ENCODE results near the gene LARGE1.

LARGE1 gene

DNA sequence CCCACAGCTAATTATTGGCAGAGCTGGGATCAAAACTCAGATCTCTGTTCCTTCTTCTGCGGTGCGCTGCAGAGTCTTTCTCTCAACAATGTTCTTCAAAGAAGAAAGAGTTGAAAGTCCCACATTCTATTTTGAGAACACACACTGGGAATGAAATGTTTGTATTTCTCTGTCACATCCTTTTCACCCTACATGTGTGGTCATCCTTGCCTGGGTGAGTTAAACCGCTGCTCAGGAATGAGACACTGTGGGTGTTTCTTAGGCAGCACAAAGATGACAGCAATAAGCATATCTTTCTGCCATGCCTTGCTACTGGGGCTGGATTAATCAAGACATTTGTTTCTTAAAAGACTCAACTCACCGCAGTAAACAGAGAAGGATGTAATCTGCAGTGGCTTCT is 222.6 kb downstream of the LARGE1 start:
- Histone ChIP-seq H3K9me3 (ENCODE audit: insufficient read depth, low read depth, low read length) (no peaks in the 10 kb centered on the region), H3K79me1 (ENCODE audit: low read length) (no peaks in the 10 kb centered on the region), H3K18ac (ENCODE audit: low read length) (no peak overlapping the region), H3K27ac (ENCODE audit: low read depth, low read length) (no peak overlapping the region), H3K9ac (ENCODE audit: low read length) (no peak overlapping the region), H4K8ac (ENCODE audit: low read depth, low read length) (no peak overlapping the region), H3K23ac (ENCODE audit: low read length) (no peak overlapping the region), H2BK12ac (ENCODE audit: low read length) (no peak overlapping the region), H3K14ac (ENCODE audit: low read length) (no peak overlapping the region), H3K4me1 (ENCODE audit: control insufficient read depth in 1 of 2, insufficient read depth in 2 of 2, low read length in 2 of 2) (no peaks in the 10 kb centered on the region), H3K36me3 (ENCODE audit: control insufficient read depth in 1 of 2, insufficient read depth in 2 of 2, low read length in 2 of 2) (peaks cover 4% of the 10 kb centered on the region in 2 experiments), H3K4me3 (ENCODE audit: low read depth, low read length) (no peak overlapping the region), H3K4me2 (ENCODE audit: low read length) (no peak overlapping the region), H3K27me3 (ENCODE audit: insufficient read depth, low read length) (no peaks in the 10 kb centered on the region), H2BK120ac (ENCODE audit: insufficient read depth, low read length, poor library complexity) (no peak overlapping the region), H2AFZ (ENCODE audit: insufficient read depth, low read length, poor library complexity) (no peak overlapping the region), H4K91ac (ENCODE audit: low read depth, low read length) (no peak overlapping the region), H3K79me2 (ENCODE audit: control insufficient read depth, insufficient read depth, low read length, poor library complexity) (no peaks in the 10 kb centered on the region), H2AK5ac (ENCODE audit: low read length) (no peak overlapping the region), H2BK5ac (ENCODE audit: low read depth, low read length, poor library complexity) (no peak overlapping the region), H3K4ac (ENCODE audit: low read depth, low read length) (no peak overlapping the region), H4K12ac (ENCODE audit: low read depth, low read length) (no peak overlapping the region)
- no peak for DNase-seq
- WGBS (ENCODE audit: extremely low coverage, insufficient coverage, insufficient read length), result no CpG with 5 or more reads among the region's 4 CpGs

DNA sequence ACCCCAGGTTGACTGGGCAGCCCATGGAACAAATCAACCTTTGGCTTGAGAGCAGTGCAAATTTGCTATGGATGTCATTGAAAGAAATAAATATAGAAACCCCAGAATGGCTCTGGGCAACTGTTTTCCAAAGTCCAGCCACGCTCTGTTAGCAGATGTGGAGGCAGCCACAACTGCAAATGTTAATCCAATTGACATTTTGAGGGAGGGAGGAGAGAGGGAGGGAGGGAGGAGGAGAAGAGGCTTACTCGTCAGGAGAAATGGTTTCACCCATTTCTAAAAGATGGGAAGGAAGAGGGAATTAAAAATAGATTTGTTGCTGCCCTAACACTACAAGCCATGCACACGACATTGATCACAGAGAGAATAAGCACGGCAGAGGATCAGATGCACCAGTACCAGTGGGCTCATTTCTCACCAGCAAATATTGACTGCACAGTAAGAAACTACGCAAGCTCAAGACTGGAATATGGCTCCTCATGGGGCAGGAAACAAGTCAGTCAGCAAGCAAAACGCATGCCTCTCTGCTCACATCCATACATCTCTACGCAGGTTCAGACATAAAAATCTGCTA is 229.1 kb downstream of the LARGE1 start:
- Histone ChIP-seq H2BK120ac (ENCODE audit: insufficient read depth, low read length, poor library complexity) (no peak overlapping the region), H3K9me3 (ENCODE audit: insufficient read depth, low read depth, low read length) (no peaks in the 10 kb centered on the region), H3K27me3 (ENCODE audit: insufficient read depth, low read length) (no peaks in the 10 kb centered on the region), H3K4me1 (ENCODE audit: control insufficient read depth in 1 of 2, insufficient read depth in 2 of 2, low read length in 2 of 2) (no peaks in the 10 kb centered on the region), H3K4me3 (ENCODE audit: low read depth, low read length) (no peak overlapping the region), H3K79me2 (ENCODE audit: control insufficient read depth, insufficient read depth, low read length, poor library complexity) (no peaks in the 10 kb centered on the region), H4K12ac (ENCODE audit: low read depth, low read length) (no peak overlapping the region), H3K4me2 (ENCODE audit: low read length) (no peak overlapping the region), H4K91ac (ENCODE audit: low read depth, low read length) (no peak overlapping the region), H3K4ac (ENCODE audit: low read depth, low read length) (no peak overlapping the region), H3K9ac (ENCODE audit: low read length) (no peak overlapping the region), H3K79me1 (ENCODE audit: low read length) (no peaks in the 10 kb centered on the region), H4K8ac (ENCODE audit: low read depth, low read length) (no peak overlapping the region), H2BK5ac (ENCODE audit: low read depth, low read length, poor library complexity) (no peak overlapping the region), H2AK5ac (ENCODE audit: low read length) (no peak overlapping the region), H3K27ac (ENCODE audit: low read depth, low read length) (no peak overlapping the region), H3K23ac (ENCODE audit: low read length) (no peak overlapping the region), H3K18ac (ENCODE audit: low read length) (no peak overlapping the region), H3K14ac (ENCODE audit: low read length) (no peak overlapping the region), H2AFZ (ENCODE audit: insufficient read depth, low read length, poor library complexity) (no peak overlapping the region), H2BK12ac (ENCODE audit: low read length) (no peak overlapping the region), H3K36me3 (ENCODE audit: control insufficient read depth in 1 of 2, insufficient read depth in 2 of 2, low read length in 2 of 2) (no peaks in the 10 kb centered on the region)
- no CpG with 5 or more reads among the region's 7 CpGs for WGBS (ENCODE audit: extremely low coverage, insufficient coverage, insufficient read length)
- no peak for DNase-seq

DNA sequence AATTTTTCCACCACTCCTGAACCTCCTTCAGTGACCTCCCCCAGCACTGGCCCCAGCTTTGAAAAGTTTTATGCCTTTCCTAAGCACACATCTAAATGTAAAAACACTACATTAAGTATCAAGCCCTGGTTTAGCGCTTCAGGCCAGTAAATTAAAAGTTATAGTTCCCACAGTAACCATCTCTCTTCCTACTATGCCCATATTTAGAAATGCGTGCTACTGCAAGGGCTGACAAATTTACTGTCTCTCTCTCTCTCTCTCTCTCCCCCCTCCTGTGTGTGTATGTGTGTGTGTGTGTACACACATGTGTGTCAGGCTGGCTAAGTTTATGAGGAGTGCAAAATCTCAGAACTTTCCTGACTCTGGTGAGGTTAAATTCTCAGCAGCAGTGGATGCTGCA is 231.4 kb downstream of the LARGE1 start:
- no peaks in the 10 kb centered on the region for H3K36me3 ChIP-seq (ENCODE audit: control insufficient read depth in 1 of 2, insufficient read depth in 2 of 2, low read length in 2 of 2)
- H2AFZ ChIP-seq (ENCODE audit: insufficient read depth, low read length, poor library complexity), result no peak overlapping the region
- H3K79me1 ChIP-seq (ENCODE audit: low read length), result no peaks in the 10 kb centered on the region
- no peak overlapping the region for H3K9ac ChIP-seq (ENCODE audit: low read length)
- H3K9me3 ChIP-seq (ENCODE audit: insufficient read depth, low read depth, low read length), result no peaks in the 10 kb centered on the region
- H3K14ac ChIP-seq (ENCODE audit: low read length), result no peak overlapping the region
- H2AK5ac ChIP-seq (ENCODE audit: low read length), result no peak overlapping the region
- H4K12ac ChIP-seq (ENCODE audit: low read depth, low read length), result no peak overlapping the region
- H3K79me2 ChIP-seq (ENCODE audit: control insufficient read depth, insufficient read depth, low read length, poor library complexity), result no peaks in the 10 kb centered on the region
- no peak overlapping the region for H2BK12ac ChIP-seq (ENCODE audit: low read length)
- no peak overlapping the region for H3K4ac ChIP-seq (ENCODE audit: low read depth, low read length)
- H3K4me3 ChIP-seq (ENCODE audit: low read depth, low read length), result no peak overlapping the region
- no peak overlapping the region for H2BK120ac ChIP-seq (ENCODE audit: insufficient read depth, low read length, poor library complexity)
- H4K8ac ChIP-seq (ENCODE audit: low read depth, low read length), result no peak overlapping the region
- no CpG with 5 or more reads among the region's 2 CpGs for WGBS (ENCODE audit: extremely low coverage, insufficient coverage, insufficient read length)
- H3K4me2 ChIP-seq (ENCODE audit: low read length), result no peak overlapping the region
- no peak overlapping the region for H3K23ac ChIP-seq (ENCODE audit: low read length)
- H3K18ac ChIP-seq (ENCODE audit: low read length), result no peak overlapping the region
- H3K27ac ChIP-seq (ENCODE audit: low read depth, low read length), result no peak overlapping the region
- no peaks in the 10 kb centered on the region for H3K27me3 ChIP-seq (ENCODE audit: insufficient read depth, low read length)
- H4K91ac ChIP-seq (ENCODE audit: low read depth, low read length), result no peak overlapping the region
- no peak for DNase-seq
- no peaks in the 10 kb centered on the region for H3K4me1 ChIP-seq (ENCODE audit: control insufficient read depth in 1 of 2, insufficient read depth in 2 of 2, low read length in 2 of 2)
- H2BK5ac ChIP-seq (ENCODE audit: low read depth, low read length, poor library complexity), result no peak overlapping the region

DNA sequence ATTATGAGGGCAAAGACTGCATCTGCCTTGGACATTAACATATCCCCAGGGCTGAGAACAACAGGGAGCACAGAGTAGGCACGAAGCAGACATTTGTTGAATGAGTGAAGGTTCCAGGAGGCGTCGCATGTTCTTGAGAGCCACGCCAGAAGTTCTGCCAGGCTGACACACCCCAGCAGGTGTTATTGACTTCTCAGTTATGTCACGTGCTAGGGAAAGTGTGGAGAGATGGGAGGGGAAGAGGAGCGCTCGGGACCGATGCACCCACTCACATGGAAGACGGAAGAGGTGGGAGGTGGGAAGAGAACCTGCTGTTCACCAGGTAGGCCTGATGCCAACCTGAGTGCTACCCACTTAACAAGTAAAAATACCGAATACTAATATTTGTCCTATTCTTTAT is 232.8 kb downstream of the LARGE1 start:
- Histone ChIP-seq H3K36me3 (ENCODE audit: control insufficient read depth in 1 of 2, insufficient read depth in 2 of 2, low read length in 2 of 2) (no peaks in the 10 kb centered on the region), H4K12ac (ENCODE audit: low read depth, low read length) (no peak overlapping the region), H3K4me1 (ENCODE audit: control insufficient read depth in 1 of 2, insufficient read depth in 2 of 2, low read length in 2 of 2) (no peaks in the 10 kb centered on the region), H2BK12ac (ENCODE audit: low read length) (no peak overlapping the region), H4K8ac (ENCODE audit: low read depth, low read length) (no peak overlapping the region), H2AFZ (ENCODE audit: insufficient read depth, low read length, poor library complexity) (no peak overlapping the region), H3K27me3 (ENCODE audit: insufficient read depth, low read length) (no peaks in the 10 kb centered on the region), H3K4me2 (ENCODE audit: low read length) (no peak overlapping the region), H2AK5ac (ENCODE audit: low read length) (no peak overlapping the region), H2BK120ac (ENCODE audit: insufficient read depth, low read length, poor library complexity) (no peak overlapping the region), H3K79me1 (ENCODE audit: low read length) (no peaks in the 10 kb centered on the region), H3K23ac (ENCODE audit: low read length) (no peak overlapping the region), H3K4me3 (ENCODE audit: low read depth, low read length) (no peak overlapping the region), H2BK5ac (ENCODE audit: low read depth, low read length, poor library complexity) (no peak overlapping the region), H4K91ac (ENCODE audit: low read depth, low read length) (no peak overlapping the region), H3K4ac (ENCODE audit: low read depth, low read length) (no peak overlapping the region), H3K14ac (ENCODE audit: low read length) (no peak overlapping the region), H3K79me2 (ENCODE audit: control insufficient read depth, insufficient read depth, low read length, poor library complexity) (no peaks in the 10 kb centered on the region), H3K9ac (ENCODE audit: low read length) (no peak overlapping the region), H3K9me3 (ENCODE audit: insufficient read depth, low read depth, low read length) (no peaks in the 10 kb centered on the region), H3K27ac (ENCODE audit: low read depth, low read length) (no peak overlapping the region), H3K18ac (ENCODE audit: low read length) (no peak overlapping the region)
- WGBS (ENCODE audit: extremely low coverage, insufficient coverage, insufficient read length), result no CpG with 5 or more reads among the region's 10 CpGs
- DNase-seq, result no peak
